GM19455 (cell line): Measurements from ENCODE around the gene ATP6V0D1.
"Not testable (repeated sequence)": the region's sequence is repeated elsewhere in the genome, so short reads cannot be mapped to it uniquely, and the experiment has no call there.

ENCODE experiments used
- ATAC-seq: cut with Tn5 transposase; IDR thresholded peaks from one replicate; pipeline ENCODE4 v1.9.1; 2021; ENCODE audit not compliant: unreplicated experiment

ATP6V0D1 gene

DNA sequence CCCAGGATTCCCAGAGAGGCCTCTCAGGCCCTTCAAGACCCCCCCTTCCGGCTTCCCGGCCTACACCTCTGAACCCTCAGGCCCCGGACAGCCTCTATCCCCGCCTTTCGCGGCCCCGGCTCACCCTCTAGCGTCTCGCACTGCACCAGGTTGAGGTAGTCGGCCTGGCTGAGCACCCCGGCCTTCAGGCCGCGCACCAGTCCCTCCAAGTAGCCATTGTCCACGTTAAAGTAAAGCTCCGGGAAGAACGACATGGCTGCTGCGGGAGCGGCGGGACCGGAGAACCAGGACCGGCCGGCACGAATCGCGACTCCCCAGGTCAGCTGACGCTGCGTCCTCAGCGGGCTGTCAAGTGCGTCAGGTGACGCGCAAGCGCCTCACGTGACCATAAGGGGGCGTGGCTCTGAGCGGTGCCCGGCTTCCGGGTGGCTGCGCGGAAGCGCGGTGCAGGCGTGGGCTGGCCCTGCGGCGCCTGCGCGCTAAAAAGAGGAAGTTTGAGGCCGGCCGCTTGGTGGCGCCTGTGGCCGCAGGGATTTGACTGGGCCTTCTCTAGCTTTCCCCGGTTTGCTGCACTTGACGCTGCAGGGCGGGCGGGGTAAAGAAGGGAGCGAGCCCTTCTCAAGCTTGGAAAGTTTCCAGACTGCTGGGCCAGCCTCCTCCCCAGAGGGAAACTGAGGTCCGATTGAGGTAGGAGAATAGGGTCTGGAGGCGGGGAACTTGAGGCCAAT lies at the start of gene ATP6V0D1:
Gene ATP6V0D1, minus strand, starts transcription at position 325 of the 728 bp plus-strand sequence. Its CDS starts 71 bp downstream, at position 254.
- ATAC-seq: peak; percentile 89

DNA sequence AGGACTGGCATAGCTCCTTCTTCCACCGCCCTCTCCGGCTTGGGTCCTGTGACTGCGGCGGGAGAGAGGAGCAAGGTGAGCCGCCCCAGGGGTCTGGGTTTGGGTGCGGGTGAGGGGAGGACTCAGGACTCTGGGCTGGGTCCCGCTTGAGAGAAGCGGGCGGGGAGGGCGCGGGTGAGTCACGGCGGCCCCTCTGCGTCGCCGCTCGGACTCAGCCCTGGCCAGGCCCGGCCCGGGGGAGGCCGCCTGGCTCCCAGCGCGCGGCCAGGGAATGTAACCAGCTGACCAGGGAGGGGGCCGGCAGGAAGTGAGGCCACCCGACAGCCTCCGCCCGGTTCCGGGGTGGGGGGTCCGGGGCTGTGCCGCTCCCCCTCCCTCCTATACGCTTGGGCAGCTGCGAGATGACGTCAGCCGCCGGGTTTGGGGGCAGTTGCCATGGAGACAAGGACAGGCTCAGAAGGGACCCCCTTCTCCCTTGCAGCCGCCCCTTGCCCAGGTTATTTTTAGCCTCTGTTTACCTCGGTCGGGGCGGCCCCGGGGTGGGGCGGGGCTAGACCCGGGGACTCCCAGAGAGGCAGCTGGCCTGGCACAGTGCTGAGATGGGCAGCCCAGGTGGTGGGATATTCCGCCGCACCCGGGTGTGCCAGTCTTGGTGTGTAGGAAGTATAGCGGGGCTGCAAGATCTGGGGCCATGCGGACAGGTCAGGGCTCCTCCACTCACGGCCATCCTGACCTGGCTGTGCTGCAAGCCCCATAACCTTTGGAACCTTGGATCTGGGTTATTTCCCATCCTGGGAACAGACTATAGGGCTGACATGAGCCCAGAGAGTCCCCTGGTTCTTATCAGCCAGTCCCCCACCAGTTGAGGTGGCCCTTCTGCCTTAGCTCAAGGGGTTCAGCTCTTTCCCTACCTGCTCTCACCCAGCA lies 49.3 kb upstream of the ATP6V0D1 start:
- ATAC-seq: no peak

DNA sequence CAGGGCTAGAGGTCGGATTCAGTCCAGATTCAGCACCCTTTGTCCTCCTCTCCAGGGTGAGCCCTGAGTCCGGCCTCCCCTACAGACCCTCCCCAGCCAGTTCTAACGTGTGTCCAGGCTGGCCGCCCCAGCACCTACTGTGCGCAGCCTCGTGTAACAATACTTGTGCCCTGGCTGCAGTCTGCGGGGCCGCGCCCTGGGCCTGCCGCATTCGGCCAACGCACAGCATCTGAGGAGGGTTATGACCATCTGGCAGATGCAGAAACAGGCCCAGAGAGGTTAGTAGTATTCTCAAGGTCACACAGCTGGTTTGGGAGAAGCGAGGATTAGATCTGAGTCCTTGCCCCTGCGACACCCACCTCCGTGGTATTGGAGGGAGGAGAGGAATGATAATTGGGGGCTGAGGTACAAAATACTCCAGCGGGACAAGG lies 48.6 kb upstream of the ATP6V0D1 start:
- no peak for ATAC-seq

DNA sequence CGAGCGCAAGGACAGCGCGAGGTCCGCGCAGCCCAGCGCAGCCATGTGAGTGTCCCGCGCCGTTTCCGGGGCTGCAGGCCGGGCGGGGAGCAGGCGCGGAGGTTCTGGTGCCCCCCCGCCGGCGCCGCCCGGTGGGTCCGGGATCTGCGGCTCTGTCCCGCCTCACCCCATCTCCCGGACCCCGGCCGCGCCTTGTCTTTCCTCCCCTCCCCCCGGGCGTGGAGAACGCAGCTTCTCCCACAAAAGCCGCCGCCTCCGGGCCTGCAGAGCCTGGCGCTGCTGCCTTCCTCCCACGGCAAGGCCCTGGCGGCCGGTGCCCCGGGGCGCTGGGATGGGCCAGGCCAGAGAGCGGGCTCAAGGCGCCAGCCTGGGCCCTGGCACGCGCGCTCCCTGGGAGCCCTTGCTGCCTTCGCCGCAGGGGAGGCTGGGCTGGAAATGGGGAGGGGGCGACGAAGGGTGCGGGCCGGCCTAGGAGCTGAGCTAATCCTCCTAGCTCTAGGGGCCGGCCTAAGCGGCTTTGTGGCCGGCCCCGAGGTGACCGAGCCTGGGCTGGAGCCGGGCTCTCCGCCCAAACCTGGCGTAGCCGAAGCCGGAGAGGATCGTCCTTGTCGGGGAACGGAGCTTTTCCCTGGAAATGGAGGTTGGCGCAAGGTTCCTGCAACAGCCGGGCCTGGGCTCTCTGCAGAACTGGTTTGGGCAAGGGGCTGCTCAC lies 48.1 kb upstream of the ATP6V0D1 start:
- no peak for ATAC-seq

DNA sequence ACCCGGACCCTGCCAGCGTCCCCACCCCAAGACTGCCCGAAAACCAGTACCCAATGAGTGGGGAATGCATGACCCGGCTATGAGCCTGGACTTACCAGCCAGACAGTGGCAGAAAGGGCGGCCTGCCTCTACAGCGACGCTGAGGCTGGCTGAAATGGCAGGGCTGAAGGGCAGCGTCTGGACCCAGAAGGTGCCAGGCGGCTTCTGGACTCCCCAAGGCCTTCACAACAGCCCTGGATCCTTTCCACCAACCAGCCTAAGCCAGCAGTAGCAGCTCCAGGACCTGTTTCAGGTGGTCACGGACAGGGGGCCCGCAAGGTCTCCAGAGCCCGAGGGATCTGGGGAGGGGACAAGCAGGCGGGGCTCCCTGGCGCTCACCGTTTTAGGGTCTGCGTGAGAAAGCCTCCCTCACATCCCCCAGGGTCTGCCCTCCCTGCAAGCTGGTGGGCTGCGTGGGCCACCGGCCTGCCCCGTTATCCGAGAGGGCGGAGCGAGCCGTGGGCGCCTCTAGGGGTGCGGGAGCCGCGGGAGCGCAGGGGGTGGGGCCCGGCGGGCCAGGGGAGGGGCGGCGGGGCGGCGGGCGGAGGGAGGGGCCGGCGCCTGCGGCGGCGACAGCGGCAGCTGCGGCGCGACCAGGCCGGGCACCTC lies 47.4 kb upstream of the ATP6V0D1 start, which contains the start of gene RIPOR1:
Gene RIPOR1, plus strand, starts transcription at position 608 of the 648 bp plus-strand sequence. CDS start 9,618 bp downstream, outside the sequence.
- ATAC-seq: no peak

DNA sequence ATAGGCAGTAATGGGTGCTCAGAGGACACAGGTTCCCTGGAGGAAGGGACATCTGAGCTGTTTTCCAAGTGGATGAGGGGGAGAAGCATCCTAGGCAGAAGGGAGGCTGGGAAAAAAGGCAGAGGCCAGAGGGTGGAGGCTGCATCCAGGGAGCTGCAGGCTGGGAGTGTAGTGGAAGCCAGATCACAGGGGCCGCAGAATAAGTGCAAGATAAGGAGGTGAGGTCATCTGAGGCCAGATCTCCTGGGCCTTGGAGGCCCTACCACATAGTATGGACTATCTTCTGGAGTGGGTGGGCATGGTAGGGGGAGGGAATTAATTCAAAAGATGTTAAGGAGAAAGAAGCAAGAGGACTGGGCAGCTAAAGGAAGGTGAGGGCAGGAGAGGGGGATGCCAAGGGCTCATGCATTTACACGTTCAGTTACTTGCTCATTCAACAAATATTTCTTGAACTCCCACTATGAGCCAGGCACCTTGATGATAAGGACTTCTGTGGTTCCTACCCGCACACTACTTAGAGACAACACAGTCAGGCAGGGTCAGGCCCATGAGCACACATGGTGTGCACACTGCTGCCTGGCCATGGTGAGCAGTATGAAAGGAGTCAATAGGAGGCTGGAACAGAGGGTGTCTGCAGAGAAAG lies 45.3 kb upstream of the ATP6V0D1 start:
- no peak for ATAC-seq

DNA sequence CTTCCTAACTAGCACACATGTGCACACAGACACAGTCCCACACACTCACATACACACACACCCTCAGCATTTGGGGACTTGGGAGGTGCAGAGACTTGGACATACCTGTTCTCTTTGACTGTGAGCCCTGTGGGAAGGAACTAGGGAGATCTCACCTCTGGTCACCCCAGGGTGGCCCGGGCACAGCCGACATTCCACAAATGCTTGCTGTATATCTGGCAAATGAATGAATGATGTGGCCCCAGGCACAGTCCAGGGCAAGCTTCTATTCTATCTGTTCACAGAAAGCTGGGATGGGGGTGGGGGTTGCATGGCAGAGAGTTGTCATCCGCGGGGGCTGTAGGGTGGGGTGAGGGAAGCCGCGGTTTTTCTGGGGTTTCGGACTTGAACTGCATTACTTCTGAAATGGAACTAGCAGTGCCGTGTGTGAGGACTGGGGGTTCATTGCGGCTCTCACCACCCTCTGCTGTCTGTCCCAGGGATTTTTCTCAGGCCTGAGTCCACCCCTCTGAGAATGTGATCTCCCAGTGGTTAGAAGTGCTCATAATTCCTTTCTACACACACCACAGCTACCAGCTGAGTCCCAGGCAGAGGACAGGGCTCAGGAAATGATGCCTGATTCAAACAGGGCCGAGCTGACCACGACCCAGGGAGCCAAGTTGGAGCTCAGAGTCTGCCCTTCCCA lies 44.4 kb upstream of the ATP6V0D1 start:
- no peak for ATAC-seq

DNA sequence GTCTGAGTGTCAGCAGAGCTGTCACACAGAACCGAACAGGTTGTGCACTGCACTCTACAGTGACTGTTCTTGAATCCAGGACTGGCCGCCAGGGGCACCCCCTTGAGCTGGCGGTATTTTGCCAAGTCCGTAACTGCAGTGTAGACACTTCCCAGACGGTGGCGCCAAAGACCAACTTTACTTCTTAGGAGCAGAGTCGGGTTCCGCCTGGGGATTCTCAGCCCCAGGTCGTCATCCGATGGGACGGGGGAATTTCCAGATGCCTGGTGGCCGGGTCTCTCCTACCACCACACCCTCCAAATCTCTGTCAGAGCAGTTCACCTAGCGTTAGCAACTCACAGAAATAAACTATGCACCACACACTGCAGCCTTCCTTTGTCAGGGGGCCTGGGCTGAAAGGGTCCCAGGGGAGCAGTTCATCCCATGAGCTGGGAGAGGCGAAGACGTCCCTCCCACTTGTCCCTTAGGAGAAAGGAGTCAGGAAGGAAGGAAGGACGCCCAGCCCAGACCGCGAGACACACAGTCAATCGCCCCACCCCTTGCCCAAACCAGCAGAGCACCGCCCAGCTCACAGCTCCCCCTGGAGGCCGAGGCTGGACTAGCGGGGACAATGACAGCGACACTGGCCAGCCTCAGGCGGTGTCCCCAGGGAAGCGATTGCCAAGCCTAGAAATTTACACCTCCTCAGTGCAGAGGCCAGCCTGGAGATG lies 40.3 kb upstream of the ATP6V0D1 start:
- ATAC-seq: peak; percentile 61

DNA sequence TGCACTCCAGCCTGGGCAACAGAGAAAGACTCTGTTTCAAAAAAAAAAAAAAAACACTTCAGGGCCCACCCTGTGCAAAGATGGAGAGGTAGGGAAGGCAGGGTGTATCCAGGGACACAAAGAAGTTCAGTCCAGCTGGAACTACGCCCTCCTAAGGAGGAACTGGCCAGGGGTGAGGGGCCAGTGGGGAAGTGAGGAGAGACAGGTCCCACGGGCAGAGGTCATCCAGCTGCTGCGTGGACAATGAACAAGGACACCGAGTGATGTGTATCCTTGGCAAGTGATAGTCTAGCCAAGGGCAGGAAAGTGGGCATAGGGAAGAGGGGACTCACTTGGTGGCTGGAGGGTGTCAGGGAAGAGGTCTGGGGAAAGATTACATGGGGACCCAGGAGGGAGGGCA lies 38.3 kb upstream of the ATP6V0D1 start:
- ATAC-seq: no peak

DNA sequence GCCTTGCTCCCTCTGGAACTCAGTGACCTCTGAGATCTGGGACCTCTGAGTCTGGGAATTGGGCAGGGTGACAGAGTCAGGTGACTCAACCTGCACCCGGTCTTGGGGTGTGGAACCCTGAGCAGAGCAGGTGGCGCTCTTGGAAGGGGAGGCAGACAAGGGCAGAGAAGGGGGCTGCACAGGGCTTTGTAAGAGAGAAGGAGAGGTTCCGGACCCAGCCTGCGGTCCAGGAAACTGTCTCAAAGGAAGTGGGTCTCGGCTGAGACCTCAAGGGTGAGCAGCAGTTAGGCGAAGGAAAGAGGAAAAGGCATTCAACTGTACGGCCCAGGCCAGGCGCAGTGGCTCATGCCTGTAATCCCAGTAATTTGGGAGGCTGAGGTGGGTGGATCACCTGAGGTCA lies 37.7 kb upstream of the ATP6V0D1 start:
- ATAC-seq: no peak

DNA sequence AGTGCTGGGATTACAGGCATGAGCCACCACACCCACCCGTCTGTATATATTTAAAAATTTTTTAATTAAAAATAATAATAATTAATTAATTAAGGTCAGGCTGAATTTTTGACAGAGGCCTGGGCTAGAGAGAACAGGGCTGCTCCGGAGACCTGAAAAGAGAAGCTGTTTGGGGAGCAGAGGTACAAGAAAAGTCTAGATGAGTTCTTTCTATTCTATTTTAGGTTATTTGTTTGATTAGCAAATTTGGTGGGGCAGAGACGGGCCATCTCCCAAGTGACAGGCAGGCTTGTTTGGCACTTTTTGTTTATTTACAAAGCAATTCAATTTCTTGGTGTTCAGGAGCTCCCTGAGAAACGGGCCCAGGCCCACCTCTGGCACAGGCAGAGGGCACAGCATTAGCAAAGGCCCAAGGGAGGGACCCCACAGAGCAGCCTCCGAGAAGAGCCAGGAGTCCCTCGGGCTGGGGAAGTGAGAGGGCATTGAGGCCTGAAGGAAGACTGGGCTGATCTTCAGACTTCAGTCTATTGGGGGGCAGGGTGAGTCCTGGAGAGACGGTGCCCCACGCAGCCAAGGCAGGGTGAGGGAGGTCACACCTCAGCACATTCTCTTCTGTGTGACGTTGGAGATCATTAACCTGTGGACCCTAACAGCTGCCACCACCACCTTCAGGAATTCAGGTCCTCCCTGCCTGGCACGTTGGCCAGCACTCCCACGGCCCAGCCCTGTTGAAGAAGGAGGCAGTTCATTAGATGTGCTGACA lies 36.9 kb upstream of the ATP6V0D1 start:
- ATAC-seq: no peak

DNA sequence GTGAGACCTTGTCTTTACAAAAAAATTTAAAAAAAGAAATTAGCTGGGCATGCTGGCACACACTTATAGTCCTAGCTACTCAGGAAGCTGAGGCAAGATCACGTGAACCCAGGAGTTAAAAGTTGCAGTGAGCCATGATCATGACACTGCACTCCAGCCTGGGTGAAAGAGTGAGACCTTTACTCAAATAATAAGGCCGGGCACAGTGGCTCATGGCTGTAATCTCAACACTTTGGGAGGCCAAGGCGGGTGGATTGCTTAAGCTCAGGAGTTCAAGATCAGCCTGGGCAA lies 36.1 kb upstream of the ATP6V0D1 start:
- ATAC-seq: no peak

DNA sequence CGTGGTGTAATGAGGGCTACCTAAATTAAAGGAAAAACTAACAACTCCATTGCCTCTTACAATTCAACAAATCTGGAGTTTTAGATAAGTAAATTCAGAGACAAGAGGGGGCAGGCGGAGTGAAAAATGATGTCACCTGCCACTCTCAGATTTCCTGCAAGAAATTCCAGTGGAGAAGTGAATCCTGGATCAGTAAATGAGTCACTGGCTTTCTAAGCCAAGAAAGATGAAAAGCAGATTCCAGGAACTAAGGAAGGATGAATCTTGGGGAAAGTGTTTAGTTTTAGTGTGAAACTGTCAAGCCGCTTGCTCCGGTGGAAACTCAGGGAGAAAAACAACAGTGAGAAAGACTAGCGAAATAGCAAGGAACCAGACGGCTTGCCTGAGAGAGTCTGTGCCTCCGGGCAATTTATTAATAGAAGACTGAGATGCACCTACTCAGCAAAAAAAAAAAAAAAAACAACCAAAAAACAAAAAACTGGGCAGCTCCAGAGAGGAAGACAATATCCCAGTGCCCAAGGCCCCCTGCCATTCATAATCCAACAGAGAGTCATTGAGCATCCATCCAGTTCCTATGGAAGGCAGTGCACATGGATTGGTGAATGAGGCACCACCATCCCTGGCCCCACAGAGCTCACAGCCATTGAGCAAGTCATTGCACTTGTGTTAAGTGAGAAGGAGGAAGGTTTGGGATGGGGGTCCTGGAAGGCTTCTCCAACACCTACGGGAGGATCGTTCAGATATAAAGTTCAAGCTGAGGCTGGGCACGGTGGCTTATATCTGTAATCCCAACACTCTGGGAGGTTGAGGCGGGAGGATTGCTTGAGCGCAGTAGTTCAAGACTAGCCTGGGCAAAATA lies 35.6 kb upstream of the ATP6V0D1 start:
- ATAC-seq: no peak

DNA sequence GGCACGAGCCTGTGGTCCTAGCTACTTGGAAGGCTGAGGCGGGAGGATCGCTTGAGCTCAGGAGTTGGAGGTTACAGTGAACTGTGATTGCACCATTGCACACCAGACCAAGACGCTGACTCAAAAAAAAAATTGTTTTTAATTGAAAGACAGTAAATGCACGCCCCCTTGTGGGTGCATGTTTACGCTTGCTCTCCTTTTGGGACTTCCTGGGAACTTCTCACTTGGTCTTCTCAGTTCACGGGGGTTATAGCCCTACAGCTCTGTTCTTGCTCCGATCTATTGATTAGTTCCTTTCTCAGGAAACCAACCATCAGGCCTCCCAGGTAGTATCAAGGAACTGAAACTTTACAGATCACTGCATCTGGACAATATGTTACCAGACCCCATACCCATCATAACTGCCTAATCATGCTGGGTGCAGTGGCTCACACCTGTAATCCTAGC lies 33.4 kb upstream of the ATP6V0D1 start:
- ATAC-seq: no peak

DNA sequence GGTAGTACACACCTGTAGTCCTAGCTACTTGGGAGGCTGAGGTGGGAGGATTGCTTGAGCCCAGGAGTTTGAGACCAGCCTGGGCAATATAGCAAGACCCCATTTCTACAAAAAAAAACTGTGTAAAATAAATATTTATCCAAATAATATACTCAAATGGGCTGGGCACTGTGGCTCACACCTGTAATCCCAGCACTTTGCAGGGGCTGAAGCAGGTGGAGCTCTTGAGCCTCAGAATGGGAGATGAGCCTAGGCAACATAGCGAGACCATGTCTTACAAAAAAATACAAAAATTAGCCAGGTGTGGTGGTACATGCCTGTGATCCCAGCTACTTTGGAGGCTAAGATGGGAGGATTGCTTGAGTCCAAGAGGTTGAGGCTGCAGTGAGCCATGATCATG lies 32.9 kb upstream of the ATP6V0D1 start:
- ATAC-seq: not testable (repeated sequence)

DNA sequence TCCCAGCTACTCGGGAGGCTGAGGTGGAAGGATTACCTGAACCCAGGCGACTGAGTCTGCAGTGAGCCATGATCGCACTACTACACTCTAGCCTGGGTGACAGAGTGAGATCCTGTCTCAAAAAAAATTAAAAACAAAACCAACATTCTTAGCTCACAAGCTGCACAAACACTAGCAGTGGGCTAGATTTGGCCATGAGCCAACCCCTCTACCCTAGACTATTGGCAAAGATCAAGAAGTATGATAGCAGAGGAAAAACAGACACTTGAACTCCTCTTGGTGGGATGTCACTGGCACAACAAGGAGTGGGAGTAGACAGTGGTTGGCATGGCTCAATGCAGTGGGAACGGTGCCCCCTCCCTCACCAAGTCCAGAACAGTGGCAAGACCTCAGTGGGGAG lies 28.1 kb upstream of the ATP6V0D1 start:
- ATAC-seq: no peak

DNA sequence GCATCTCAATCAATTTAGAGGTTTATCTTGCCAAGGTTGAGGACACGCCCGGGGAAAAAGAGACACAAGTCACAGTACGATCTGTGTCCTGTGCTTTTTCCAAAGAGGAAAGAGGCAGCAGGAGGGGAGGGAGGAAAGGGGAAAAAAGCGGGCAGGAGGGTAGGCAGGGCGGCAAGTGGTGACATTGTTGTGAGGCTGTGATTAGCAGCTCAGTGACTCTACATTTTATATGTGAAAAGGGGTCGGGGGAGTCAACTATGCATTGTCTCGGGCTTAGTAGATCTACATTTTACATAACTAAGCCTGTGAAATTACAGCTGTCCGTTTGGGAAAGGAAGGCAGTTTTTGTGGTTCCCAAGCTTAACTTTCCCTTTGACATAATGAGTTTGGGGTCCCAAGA lies 25.5 kb upstream of the ATP6V0D1 start:
- ATAC-seq: no peak
